Measurements from ENCODE around the gene CYB561A3.
A peak's percentile ranks its signal among the peaks of the same experiment; 100 is the strongest.

CYB561A3 gene

GRCh38 chr11:61370349-61371005 lies 8.8 kb upstream of the CYB561A3 start:
- DNase-seq (ENCODE audit: low read depth), result no peak

GRCh38 chr11:61369372-61370348 lies 8.0 kb upstream of the CYB561A3 start:
- no peak for TF ChIP-seq MAX (IDR thresholded peaks at IDR 0.05; ENCODE audit: low read depth, low read length)
- no peak for TF ChIP-seq MYC (IDR thresholded peaks at IDR 0.05; ENCODE audit: low read depth, low read length)
- no peak for TF ChIP-seq CTCF (IDR thresholded peaks at IDR 0.05; ENCODE audit: low read depth, low read length)
- TF ChIP-seq POLR2A (IDR thresholded peaks at IDR 0.05; ENCODE audit: extremely low read depth, insufficient read length), result no peak
- no peak for DNase-seq (ENCODE audit: low read depth)
- no peak overlapping the region for H3K4me3 ChIP-seq (ENCODE audit: low read depth, low read length)

More at GRCh38 chr11:61370349-61371005, 8.8 kb upstream of the CYB561A3 start:
- H3K4me3 ChIP-seq (ENCODE audit: low read depth, low read length), result no peak overlapping the region
- TF ChIP-seq CTCF (IDR thresholded peaks at IDR 0.05; ENCODE audit: low read depth, low read length) (no peak), MYC (IDR thresholded peaks at IDR 0.05; ENCODE audit: low read depth, low read length) (no peak), POLR2A (IDR thresholded peaks at IDR 0.05; ENCODE audit: extremely low read depth, insufficient read length) (no peak), MAX (IDR thresholded peaks at IDR 0.05; ENCODE audit: low read depth, low read length) (no peak)

- H3K4me3 ChIP-seq (ENCODE audit: low read depth, low read length), result no peak overlapping the region
- TF ChIP-seq MAX (IDR thresholded peaks at IDR 0.05; ENCODE audit: low read depth, low read length) (no peak), CTCF (IDR thresholded peaks at IDR 0.05; ENCODE audit: low read depth, low read length) (no peak), MYC (IDR thresholded peaks at IDR 0.05; ENCODE audit: low read depth, low read length) (no peak), POLR2A (IDR thresholded peaks at IDR 0.05; ENCODE audit: extremely low read depth, insufficient read length) (no peak)
- no peak for DNase-seq (ENCODE audit: low read depth)
These were observed 7.0 kb upstream of the CYB561A3 start for GRCh38 chr11:61368646-61369045.

GRCh38 chr11:61367406-61367805 lies 5.7 kb upstream of the CYB561A3 start:
- H3K4me3 ChIP-seq (ENCODE audit: low read depth, low read length), result no peak overlapping the region
- DNase-seq (ENCODE audit: low read depth), result no peak
- no peak for TF ChIP-seq MAX (IDR thresholded peaks at IDR 0.05; ENCODE audit: low read depth, low read length)
- TF ChIP-seq POLR2A (IDR thresholded peaks at IDR 0.05; ENCODE audit: extremely low read depth, insufficient read length), result no peak
- TF ChIP-seq MYC (IDR thresholded peaks at IDR 0.05; ENCODE audit: low read depth, low read length), result no peak

- no peak for DNase-seq (ENCODE audit: low read depth)
- H3K4me3 ChIP-seq (ENCODE audit: low read depth, low read length), result peak overlapping the region; percentile 98
- TF ChIP-seq MYC (IDR thresholded peaks at IDR 0.05; ENCODE audit: low read depth, low read length) (no peak), CTCF (IDR thresholded peaks at IDR 0.05; ENCODE audit: low read depth, low read length) (no peak), MAX (IDR thresholded peaks at IDR 0.05; ENCODE audit: low read depth, low read length) (no peak), POLR2A (IDR thresholded peaks at IDR 0.05; ENCODE audit: extremely low read depth, insufficient read length) (no peak)
These were observed 2.5 kb upstream of the CYB561A3 start for GRCh38 chr11:61364012-61364675.
